ENCODE results near the gene WDR27. TPM values are rescaled to one million over a fixed set of nuclear protein-coding genes. Genes with fewer than 3 reads are reported as not detected.
A peak's percentile ranks its signal among the peaks of the same experiment; 100 is the strongest.

The WDR27 gene
- total and polyA plus RNA-seq, 11 donors: 2.2 to 12.3 (median 5.7) TPM

GRCh38 chr6:169640351-169640852 lies 61.4 kb downstream of the WDR27 start:
- Histone ChIP-seq H3K9me3 (no peaks in the 10 kb centered on the region), H3K4me3 (no peak overlapping the region), H3K36me3 (peaks cover 0 to 12% (median 5%) of the 10 kb centered on the region in 9 donors), H3K27me3 (no peaks in the 10 kb centered on the region), H3K27ac (no peak overlapping the region), H3K4me1 (peaks cover 0 to 8% (median 0%) of the 10 kb centered on the region in 12 donors)
- ATAC-seq (no peak), DNase-seq (no peak)
- intact Hi-C loops (cut with DNase I): no loop called here
- WGBS, 4 donors: 89 to 94% (median 91%) methylated on average over 13 to 18 of the region's 18 CpGs
- TF ChIP-seq POLR2A (IDR thresholded peaks at IDR 0.05) (no peak), CTCF (IDR thresholded peaks at IDR 0.05) (peak in 1 of 12 donors; percentile 5)

- H3K27me3 ChIP-seq: no peaks in the 10 kb centered on the region
- peaks cover 0 to 12% (median 5%) of the 10 kb centered on the region in 9 donors for H3K36me3 ChIP-seq
- TF ChIP-seq CTCF (IDR thresholded peaks at IDR 0.05) (no peak), POLR2A (IDR thresholded peaks at IDR 0.05) (no peak)
- no peaks in the 10 kb centered on the region for H3K9me3 ChIP-seq
- intact Hi-C loops (cut with DNase I): no loop called here
- H3K27ac ChIP-seq: no peak overlapping the region
- 80 to 83% (median 81%) methylated on average over 21 of the region's 21 CpGs for WGBS, 4 donors
- H3K4me3 ChIP-seq: no peak overlapping the region
- DNase-seq: no peak
- ATAC-seq: peak in 1 of 4 donors; percentile 21
- H3K4me1 ChIP-seq: peaks cover 0 to 8% (median 0%) of the 10 kb centered on the region in 12 donors
Measured at GRCh38 chr6:169639653-169640278, 62.1 kb downstream of the WDR27 start.

GRCh38 chr6:169638915-169639314 lies 62.9 kb downstream of the WDR27 start:
- intact Hi-C loops (cut with DNase I): no loop called here
- no peak overlapping the region for H3K4me3 ChIP-seq
- ATAC-seq (no peak), DNase-seq (no peak)
- no peak overlapping the region for H3K27ac ChIP-seq
- TF ChIP-seq POLR2A (IDR thresholded peaks at IDR 0.05) (no peak), CTCF (IDR thresholded peaks at IDR 0.05) (no peak)
- no peaks in the 10 kb centered on the region for H3K9me3 ChIP-seq
- H3K4me1 ChIP-seq: peaks cover 0 to 8% (median 0%) of the 10 kb centered on the region in 12 donors
- no peaks in the 10 kb centered on the region for H3K27me3 ChIP-seq
- H3K36me3 ChIP-seq: peaks cover 0 to 16% (median 9%) of the 10 kb centered on the region in 9 donors
- 93 to 98% (median 97%) methylated on average over 19 of the region's 19 CpGs for WGBS, 4 donors

GRCh38 chr6:169638388-169638787 lies 63.4 kb downstream of the WDR27 start:
- Histone ChIP-seq H3K4me1 (peaks cover 0 to 8% (median 0%) of the 10 kb centered on the region in 12 donors), H3K27ac (no peak overlapping the region), H3K36me3 (peaks cover 0 to 21% (median 12%) of the 10 kb centered on the region in 9 donors), H3K4me3 (no peak overlapping the region), H3K27me3 (no peaks in the 10 kb centered on the region), H3K9me3 (no peaks in the 10 kb centered on the region)
- TF ChIP-seq POLR2A (IDR thresholded peaks at IDR 0.05): no peak
- no peak for TF ChIP-seq CTCF (IDR thresholded peaks at IDR 0.05)
- WGBS, 4 donors: 93 to 96% (median 95%) methylated on average over 14 of the region's 14 CpGs
- DNase-seq (no peak), ATAC-seq (no peak)
- intact Hi-C loops (cut with DNase I): no loop called here

Measured in heart left ventricle (tissue), 16 donors.